ENCODE data around the gene ITPR1.

- TF ChIP-seq CTCF (IDR thresholded peaks at IDR 0.05): no peak
- no peak for TF ChIP-seq POLR2A (IDR thresholded peaks at IDR 0.05)
Observed at GRCh38 chr3:4766716-4767499, 273.8 kb downstream of the ITPR1 start.
